HepG2 (cell line): ENCODE measurements around the gene ZBED6. TPM values are rescaled to one million over a fixed set of nuclear protein-coding genes. Genes with fewer than 3 reads are reported as not detected.
A peak's percentile ranks its signal among the peaks of the same experiment; 100 is the strongest.

ENCODE experiments used
- ATF7 ChIP-seq, 2 experiments: fragments of 450-650 bp in 1 of 2; sonication (generic) in 1 of 2; formaldehyde crosslinking in 1 of 2; IDR thresholded peaks; 2 replicates each; pipeline versions ENCODE4 v1.4.0 to v1.6.1; 2016 to 2020; ENCODE audit warnings: antibody characterized with exemption in 1 of 2, mild to moderate bottlenecking in 1 of 2, missing genetic modification reagents in 1 of 2
- ATF7-NPFF ChIP-seq: sonication (generic); formaldehyde crosslinking; IDR thresholded peaks from 2 replicates; pipeline ENCODE4 v1.8.1; 2023; ENCODE audit warnings: mild to moderate bottlenecking, low read depth, missing genetic modification reagents, moderate library complexity
- CBX1 ChIP-seq: IDR thresholded peaks from one replicate; pipeline ENCODE4 v1.6.1; 2016; ENCODE audit warnings: antibody characterized with exemption, low read depth
- DMAP1 ChIP-seq: IDR thresholded peaks from 2 replicates; pipeline ENCODE4 v1.6.1; 2016
- HCFC1 ChIP-seq: fragments of 150-350 bp; IDR thresholded peaks from 2 replicates; pipeline ENCODE4 v1.6.1; 2014; ENCODE audit warnings: low read depth, low read length
- HNRNPLL ChIP-seq: fragments of 200-400 bp; formaldehyde crosslinking; IDR thresholded peaks from 2 replicates; pipeline ENCODE4 v1.6.1; 2017; ENCODE audit warnings: mild to moderate bottlenecking, low read depth, low read length; ENCODE audit not compliant: poor library complexity, severe bottlenecking
- JUNB ChIP-seq: sonication (generic); formaldehyde crosslinking; IDR thresholded peaks from 2 replicates; pipeline ENCODE4 v1.8.0; 2022; ENCODE audit warnings: missing genetic modification reagents, mild to moderate bottlenecking, borderline replicate concordance
- MYNN ChIP-seq: sonication (generic); formaldehyde crosslinking; IDR thresholded peaks from 2 replicates; pipeline ENCODE4 v1.4.0; 2020; ENCODE audit warnings: mild to moderate bottlenecking, low read depth, missing genetic modification reagents
- NR0B2 ChIP-seq: sonication (generic); formaldehyde crosslinking; IDR thresholded peaks from 2 replicates; pipeline ENCODE4 v1.4.0; 2020; ENCODE audit warnings: mild to moderate bottlenecking, missing genetic modification reagents
- RCOR2 ChIP-seq: IDR thresholded peaks from 2 replicates; pipeline ENCODE4 v1.6.1; 2016; ENCODE audit warnings: missing biosample characterization, missing genetic modification reagents
- RFX5 ChIP-seq: IDR thresholded peaks from 2 replicates; pipeline ENCODE4 v1.6.1; 2011; ENCODE audit warnings: low read depth, low read length, improper control_type of control experiment
- SETDB1 ChIP-seq: sonication (generic); formaldehyde crosslinking; IDR thresholded peaks from 2 replicates; pipeline ENCODE4 v1.5.1; 2020; ENCODE audit warnings: missing genetic modification reagents, mild to moderate bottlenecking, borderline replicate concordance
- ZGPAT ChIP-seq: IDR thresholded peaks from 2 replicates; pipeline ENCODE4 v1.6.1; 2016; ENCODE audit warnings: mild to moderate bottlenecking
- ZNF205 ChIP-seq: IDR thresholded peaks from 2 replicates; pipeline ENCODE4 v1.6.1; 2018; ENCODE audit warnings: missing biosample characterization, missing genetic modification reagents
- ZNF333 ChIP-seq: sonication (generic); formaldehyde crosslinking; IDR thresholded peaks from 2 replicates; pipeline ENCODE4 v1.4.0; 2020; ENCODE audit warnings: mild to moderate bottlenecking, missing genetic modification reagents, borderline replicate concordance
- ZNF431 ChIP-seq: sonication (generic); formaldehyde crosslinking; IDR thresholded peaks from 2 replicates; pipeline ENCODE4 v1.9.0; 2022; ENCODE audit warnings: missing genetic modification reagents, low read depth, mild to moderate bottlenecking, borderline replicate concordance
- ZNF44 ChIP-seq: sonication (generic); formaldehyde crosslinking; IDR thresholded peaks from 2 replicates; pipeline ENCODE4 v1.5.1; 2020; ENCODE audit warnings: mild to moderate bottlenecking, missing genetic modification reagents
- ZNF460 ChIP-seq: sonication (generic); formaldehyde crosslinking; IDR thresholded peaks from 2 replicates; pipeline ENCODE4 v1.5.1; 2020; ENCODE audit warnings: missing genetic modification reagents, mild to moderate bottlenecking, borderline replicate concordance
- ZNF501 ChIP-seq: sonication (generic); formaldehyde crosslinking; IDR thresholded peaks from 2 replicates; pipeline ENCODE4 v1.5.1; 2020; ENCODE audit warnings: mild to moderate bottlenecking, moderate library complexity, missing genetic modification reagents
- ZNF619 ChIP-seq: sonication (generic); formaldehyde crosslinking; IDR thresholded peaks from 2 replicates; pipeline ENCODE4 v1.4.0; 2020; ENCODE audit warnings: mild to moderate bottlenecking, missing genetic modification reagents
- polyA plus RNA-seq, 8 experiments: library from polyadenylated mRNA; depleted of rRNA in 3 of 8; stranded (reverse) in 7 of 8; unstranded in 1 of 8; fragments of >200 nt; fragmentation: Illumina TruSeq in 4 of 8; extraction: Trizol in 4 of 8; gene quantifications; 2 replicates each; pipeline versions ENCODE4 v1.2.1 to v1.2.3, GENCODE V29; 2011 to 2016; ENCODE audit warnings: low read depth in 4 of 8, missing spikeins in 1 of 8, mixed read lengths in 1 of 8; ENCODE audit not compliant: insufficient read depth in 1 of 8
- total RNA-seq, 5 experiments: library from RNA; depleted of rRNA; stranded (reverse); fragments of >200 nt; fragmentation: Illumina TruSeq; extraction: Trizol; gene quantifications; 2 replicates each; pipeline ENCODE4 v1.2.3, GENCODE V29; 2016; ENCODE audit warnings: low read depth in 1 of 5
- TF ChIP-seq, protein P1 (sequence below): sonication (generic); formaldehyde crosslinking; IDR thresholded peaks from 2 replicates; pipeline ENCODE4 v1.4.0; 2020; ENCODE audit warnings: missing genetic modification reagents
- TF ChIP-seq, protein P2 (sequence below): sonication (generic); formaldehyde crosslinking; IDR thresholded peaks from 2 replicates; pipeline ENCODE4 v1.5.0; 2020; ENCODE audit warnings: mild to moderate bottlenecking, missing genetic modification reagents
- TF ChIP-seq, protein P3 (sequence below): sonication (generic); formaldehyde crosslinking; IDR thresholded peaks from 2 replicates; pipeline ENCODE4 v1.9.0; 2021; ENCODE audit warnings: missing genetic modification reagents, borderline replicate concordance

The ZBED6 gene
- total and polyA plus RNA-seq, 2 of the 13 experiments (the other 11 are each of a cell fraction or from before 2014, with no cell fraction given): 9.3 to 12.5 TPM

- no peak for TF ChIP-seq RFX5
- TF ChIP-seq ZNF431 (CRISPR knock-in tag): no peak
- peak; percentile 87 for TF ChIP-seq DMAP1
- TF ChIP-seq, protein P1, sequence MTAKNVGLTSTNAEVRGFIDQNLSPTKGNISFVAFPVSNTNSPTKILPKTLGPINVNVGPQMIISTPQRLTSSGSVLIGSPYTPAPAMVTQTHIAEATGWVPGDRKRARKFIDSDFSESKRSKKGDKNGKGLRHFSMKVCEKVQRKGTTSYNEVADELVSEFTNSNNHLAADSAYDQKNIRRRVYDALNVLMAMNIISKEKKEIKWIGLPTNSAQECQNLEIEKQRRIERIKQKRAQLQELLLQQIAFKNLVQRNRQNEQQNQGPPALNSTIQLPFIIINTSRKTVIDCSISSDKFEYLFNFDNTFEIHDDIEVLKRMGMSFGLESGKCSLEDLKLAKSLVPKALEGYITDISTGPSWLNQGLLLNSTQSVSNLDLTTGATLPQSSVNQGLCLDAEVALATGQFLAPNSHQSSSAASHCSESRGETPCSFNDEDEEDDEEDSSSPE (CRISPR knock-in tag): peak; percentile 83
- no peak for TF ChIP-seq CBX1
- TF ChIP-seq ZNF501 (CRISPR knock-in tag): peak; percentile 68
- no peak for TF ChIP-seq JUNB (CRISPR knock-in tag)
- TF ChIP-seq HNRNPLL: peak; percentile 58
- TF ChIP-seq ZGPAT (CRISPR knock-in tag): peak; percentile 68
- TF ChIP-seq, protein P2, sequence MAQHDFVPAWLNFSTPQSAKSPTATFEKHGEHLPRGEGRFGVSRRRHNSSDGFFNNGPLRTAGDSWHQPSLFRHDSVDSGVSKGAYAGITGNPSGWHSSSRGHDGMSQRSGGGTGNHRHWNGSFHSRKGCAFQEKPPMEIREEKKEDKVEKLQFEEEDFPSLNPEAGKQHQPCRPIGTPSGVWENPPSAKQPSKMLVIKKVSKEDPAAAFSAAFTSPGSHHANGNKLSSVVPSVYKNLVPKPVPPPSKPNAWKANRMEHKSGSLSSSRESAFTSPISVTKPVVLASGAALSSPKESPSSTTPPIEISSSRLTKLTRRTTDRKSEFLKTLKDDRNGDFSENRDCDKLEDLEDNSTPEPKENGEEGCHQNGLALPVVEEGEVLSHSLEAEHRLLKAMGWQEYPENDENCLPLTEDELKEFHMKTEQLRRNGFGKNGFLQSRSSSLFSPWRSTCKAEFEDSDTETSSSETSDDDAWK (CRISPR knock-in tag): no peak
- TF ChIP-seq, protein P3, sequence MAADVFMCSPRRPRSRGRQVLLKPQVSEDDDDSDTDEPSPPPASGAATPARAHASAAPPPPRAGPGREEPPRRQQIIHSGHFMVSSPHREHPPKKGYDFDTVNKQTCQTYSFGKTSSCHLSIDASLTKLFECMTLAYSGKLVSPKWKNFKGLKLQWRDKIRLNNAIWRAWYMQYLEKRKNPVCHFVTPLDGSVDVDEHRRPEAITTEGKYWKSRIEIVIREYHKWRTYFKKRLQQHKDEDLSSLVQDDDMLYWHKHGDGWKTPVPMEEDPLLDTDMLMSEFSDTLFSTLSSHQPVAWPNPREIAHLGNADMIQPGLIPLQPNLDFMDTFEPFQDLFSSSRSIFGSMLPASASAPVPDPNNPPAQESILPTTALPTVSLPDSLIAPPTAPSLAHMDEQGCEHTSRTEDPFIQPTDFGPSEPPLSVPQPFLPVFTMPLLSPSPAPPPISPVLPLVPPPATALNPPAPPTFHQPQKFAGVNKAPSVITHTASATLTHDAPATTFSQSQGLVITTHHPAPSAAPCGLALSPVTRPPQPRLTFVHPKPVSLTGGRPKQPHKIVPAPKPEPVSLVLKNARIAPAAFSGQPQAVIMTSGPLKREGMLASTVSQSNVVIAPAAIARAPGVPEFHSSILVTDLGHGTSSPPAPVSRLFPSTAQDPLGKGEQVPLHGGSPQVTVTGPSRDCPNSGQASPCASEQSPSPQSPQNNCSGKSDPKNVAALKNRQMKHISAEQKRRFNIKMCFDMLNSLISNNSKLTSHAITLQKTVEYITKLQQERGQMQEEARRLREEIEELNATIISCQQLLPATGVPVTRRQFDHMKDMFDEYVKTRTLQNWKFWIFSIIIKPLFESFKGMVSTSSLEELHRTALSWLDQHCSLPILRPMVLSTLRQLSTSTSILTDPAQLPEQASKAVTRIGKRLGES: no peak
- no peak for TF ChIP-seq ATF7-NPFF (CRISPR knock-in tag)
- no peak for TF ChIP-seq ZNF460 (CRISPR knock-in tag)
- TF ChIP-seq ZNF619 (CRISPR knock-in tag): no peak
- TF ChIP-seq ZNF205 (CRISPR knock-in tag): no peak
- no peak for TF ChIP-seq MYNN (CRISPR knock-in tag)
- TF ChIP-seq SETDB1 (CRISPR knock-in tag): no peak
- peak; percentile 85 for TF ChIP-seq HCFC1
- no peak for TF ChIP-seq ZNF333 (CRISPR knock-in tag)
- TF ChIP-seq RCOR2 (CRISPR knock-in tag): no peak
- TF ChIP-seq ZNF44 (CRISPR knock-in tag): no peak
- no peak for TF ChIP-seq NR0B2 (CRISPR knock-in tag)
- TF ChIP-seq ATF7 (IDR thresholded peaks at IDR 0.05): no peak
- TF ChIP-seq ATF7 (CRISPR knock-in tag; IDR thresholded peaks at IDR 0.05): no peak
Measured at GRCh38 chr1:203795441-203796235, at the start of gene ZBED6, which contains the start of gene ZC3H11A (continued).
